ENCODE data around the gene CROT. TPM values are rescaled to one million over a fixed set of nuclear protein-coding genes. Genes with fewer than 3 reads are reported as not detected.

The CROT gene
- total and polyA plus RNA-seq, 4 experiments from 2014 or later = 12.1 to 19.0 (median 15.4) TPM

DNA sequence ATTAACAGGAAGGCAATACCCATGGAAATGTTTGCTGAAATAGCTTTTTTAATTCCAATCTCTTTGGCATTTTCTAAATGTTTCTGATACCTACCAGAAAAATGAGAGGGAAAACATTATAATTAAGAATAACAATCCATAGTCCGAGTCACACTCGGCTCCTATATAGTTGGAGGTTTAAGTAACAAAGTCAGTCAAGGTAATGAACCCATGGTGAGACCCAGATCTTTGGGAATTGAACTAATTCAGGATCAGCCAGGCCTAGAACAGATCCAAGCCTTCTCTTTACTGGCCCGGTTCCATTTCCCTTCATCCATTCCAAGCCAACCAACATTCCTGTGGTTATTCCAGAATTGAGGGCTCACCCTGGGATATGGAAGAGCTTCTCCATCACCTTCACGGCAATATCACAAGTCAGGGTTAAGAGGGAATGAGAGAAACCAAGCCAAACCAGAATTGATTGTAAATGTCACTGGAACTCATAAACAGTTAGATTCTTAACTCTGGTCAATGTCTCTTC lies 101.7 kb downstream of the CROT start:
- Histone ChIP-seq H3K4me3 (ENCODE audit: low read length in 2 of 2) (no peak overlapping the region), H3K27ac (ENCODE audit: low read depth, low read length) (no peak overlapping the region), H3K9me3 (ENCODE audit: control insufficient read depth in 1 of 2, low read length in 2 of 2) (no peaks in the 10 kb centered on the region), H3K27me3 (ENCODE audit: insufficient read depth, low read length) (no peaks in the 10 kb centered on the region), H3K4me1 (ENCODE audit: insufficient read depth, low read length) (no peaks in the 10 kb centered on the region), H3K36me3 (ENCODE audit: insufficient read depth, low read length) (no peaks in the 10 kb centered on the region)
- CTCF ChIA-PET (ENCODE audit: partially characterized antibody) = no interaction called here
- H3K4me1 Mint-ChIP-seq = no peaks in the 10 kb centered on the region
- H3K9me3 Mint-ChIP-seq = no peaks in the 10 kb centered on the region
- peaks cover 10 to 15% of the 10 kb centered on the region in 2 donors for H3K27me3 Mint-ChIP-seq
- no peak overlapping the region for H3K4me3 Mint-ChIP-seq
- POLR2A ChIA-PET (ENCODE audit: partially characterized antibody) = no interaction called here
- no peak overlapping the region for H3K27ac Mint-ChIP-seq
- DNase-seq = no peak
- no peaks in the 10 kb centered on the region for H3K36me3 Mint-ChIP-seq
- intact Hi-C loops (cut with micrococcal nuclease) = no loop called here

DNA sequence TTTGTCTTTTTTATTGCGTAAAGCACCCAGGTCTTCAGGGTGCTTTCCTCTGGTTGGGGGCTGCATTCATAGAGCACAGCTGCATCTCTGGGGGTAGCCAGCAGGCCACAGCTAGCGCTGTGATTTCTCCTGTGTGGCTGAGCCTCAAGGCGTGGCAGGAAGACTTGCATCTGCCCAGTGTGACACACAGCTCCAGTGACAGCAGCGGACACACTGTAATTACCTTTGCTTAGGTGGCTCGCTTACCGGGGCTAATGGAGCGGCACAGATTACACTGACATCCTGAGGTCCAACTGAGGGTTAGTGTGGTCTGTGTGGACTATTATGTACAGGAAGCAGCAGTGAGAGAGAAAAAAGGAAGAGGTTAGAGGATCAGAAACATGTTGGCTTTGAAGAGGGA lies 102.9 kb downstream of the CROT start:
- CTCF ChIA-PET (ENCODE audit: partially characterized antibody) = no interaction called here
- no peaks in the 10 kb centered on the region for H3K36me3 ChIP-seq (ENCODE audit: insufficient read depth, low read length)

More for the DNA sequence above, 102.9 kb downstream of the CROT start:
- Mint-ChIP-seq H3K4me1 (no peaks in the 10 kb centered on the region), H3K27me3 (peaks cover 7 to 15% of the 10 kb centered on the region in 2 donors), H3K4me3 (no peak overlapping the region), H3K9me3 (no peaks in the 10 kb centered on the region), H3K27ac (no peak overlapping the region), H3K36me3 (no peaks in the 10 kb centered on the region)
- Histone ChIP-seq H3K27ac (ENCODE audit: low read depth, low read length) (no peak overlapping the region), H3K4me1 (ENCODE audit: insufficient read depth, low read length) (no peaks in the 10 kb centered on the region), H3K9me3 (ENCODE audit: control insufficient read depth in 1 of 2, low read length in 2 of 2) (no peaks in the 10 kb centered on the region), H3K4me3 (ENCODE audit: low read length in 2 of 2) (no peak overlapping the region), H3K27me3 (ENCODE audit: insufficient read depth, low read length) (no peaks in the 10 kb centered on the region)
- no peak for DNase-seq
- intact Hi-C loops (cut with micrococcal nuclease) = no loop called here
- POLR2A ChIA-PET (ENCODE audit: partially characterized antibody) = no interaction called here

Other genes with a start within 250 kb of the CROT start
- gene DMTF1, start 193.2 kb upstream of the CROT start, total RNA-seq = 100 to 1,000 TPM; 173 to 183 TPM
- gene DMTF1, start 193.2 kb upstream of the CROT start, polyA plus RNA-seq = 10 to 100 TPM; 13.2 to 28.5 TPM
- gene TMEM243, start 125.9 kb upstream of the CROT start, total RNA-seq = 100 to 1,000 TPM; 103 to 105 TPM
- 10 to 100 TPM; 81.3 to 90.4 TPM for gene TMEM243, start 125.9 kb upstream of the CROT start, polyA plus RNA-seq
- not detected for gene ABCB4, start 130.0 kb downstream of the CROT start, total RNA-seq
- under 1 TPM in 1 of 2 donors, not detected in 1; 0.11 TPM for gene ABCB4, start 130.0 kb downstream of the CROT start, polyA plus RNA-seq

Data from CD4-positive, alpha-beta memory T cell (primary cell).